HG03060 (cell line): Measurements from ENCODE around the gene EDA.
"Not testable (repeated sequence)": the region's sequence is repeated elsewhere in the genome, so short reads cannot be mapped to it uniquely, and the experiment has no call there.

Experiments
- ATAC-seq: cut with Tn5 transposase; IDR thresholded peaks from one replicate; pipeline ENCODE4 v1.9.1; 2021; ENCODE audit warnings: low read depth, moderate number of reproducible peaks; ENCODE audit not compliant: unreplicated experiment

Gene EDA

DNA sequence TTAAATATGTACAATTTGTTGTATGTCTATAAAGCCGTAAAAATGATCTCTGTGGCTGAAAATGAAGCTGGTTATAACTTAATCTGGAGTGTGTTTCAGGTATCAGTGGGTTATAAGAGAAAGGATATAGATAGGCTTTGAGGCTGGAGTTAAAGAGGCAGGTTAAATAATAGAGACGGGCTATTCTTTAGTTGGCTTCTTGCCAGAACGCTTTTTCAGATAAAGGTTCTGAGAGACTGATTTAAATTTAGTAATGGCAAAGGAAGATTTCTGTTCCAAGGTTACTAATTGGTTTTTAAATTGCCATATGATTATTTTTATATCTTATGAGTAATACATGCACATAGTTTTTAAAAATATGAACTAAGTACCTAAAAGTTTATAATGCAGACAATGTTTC, 316.4 kb downstream of the EDA start:
- ATAC-seq = no peak

DNA sequence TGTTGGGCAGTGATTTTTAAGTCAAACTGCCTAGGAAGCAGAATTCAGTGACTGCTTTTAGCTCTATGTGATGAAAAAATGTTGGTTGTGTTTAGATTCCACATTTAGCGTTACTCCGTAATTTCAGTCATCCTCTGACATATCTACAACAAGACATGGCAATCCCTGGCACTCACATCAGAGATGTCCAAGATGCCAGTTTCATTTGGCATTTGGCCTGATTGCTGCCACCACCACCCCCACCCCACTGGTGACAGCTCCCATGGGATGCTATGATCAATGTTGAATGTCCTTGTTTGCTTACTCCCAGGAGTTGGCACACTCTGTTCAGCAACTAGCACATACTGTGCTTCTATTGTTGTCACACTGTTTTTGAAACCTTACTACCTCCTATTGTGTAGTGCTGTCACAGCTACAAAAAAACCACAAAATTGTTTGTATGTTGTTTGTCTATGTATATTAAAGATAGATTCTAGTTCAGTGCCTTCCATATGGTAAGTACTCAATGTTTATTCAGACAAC, 332.4 kb downstream of the EDA start:
- no peak for ATAC-seq

DNA sequence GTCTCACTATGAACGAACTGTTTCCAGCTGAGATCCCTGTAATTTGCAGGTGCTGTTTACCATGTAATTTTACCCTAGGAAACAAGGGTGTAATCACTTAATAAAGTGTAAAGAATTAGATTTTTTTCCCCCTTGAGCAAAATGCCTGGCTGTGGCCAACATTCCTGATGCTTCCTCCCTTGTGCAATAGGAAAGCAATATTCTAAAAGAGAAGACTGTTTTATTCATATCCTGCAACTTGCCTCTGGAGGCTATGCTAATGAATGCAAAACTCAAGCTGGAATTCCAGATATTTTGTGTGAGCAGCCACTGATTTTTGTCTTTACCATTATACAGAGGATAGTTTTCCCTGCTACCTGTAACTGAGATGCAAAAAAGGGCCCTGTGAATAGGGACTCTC, 335.8 kb downstream of the EDA start:
- ATAC-seq = no peak

DNA sequence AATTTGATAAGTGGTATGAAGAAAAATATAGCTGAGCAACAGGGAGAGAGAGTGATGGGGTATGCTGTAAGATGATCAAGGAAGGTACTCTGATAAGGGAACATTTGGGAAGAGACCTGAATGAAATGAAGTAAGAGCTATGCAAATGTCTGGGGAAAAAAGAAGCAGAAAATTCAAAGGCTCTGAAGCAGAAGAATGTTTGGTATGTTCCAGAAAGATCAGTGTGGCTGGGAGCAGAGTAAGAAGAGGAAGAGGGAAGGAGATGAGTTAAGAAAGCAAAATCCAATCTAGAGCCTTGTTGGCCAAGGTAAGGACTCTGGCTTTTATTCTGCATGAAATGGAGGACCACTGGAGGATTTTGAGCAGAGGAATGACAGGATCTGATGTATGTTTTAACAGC, 343.8 kb downstream of the EDA start:
- no peak for ATAC-seq

DNA sequence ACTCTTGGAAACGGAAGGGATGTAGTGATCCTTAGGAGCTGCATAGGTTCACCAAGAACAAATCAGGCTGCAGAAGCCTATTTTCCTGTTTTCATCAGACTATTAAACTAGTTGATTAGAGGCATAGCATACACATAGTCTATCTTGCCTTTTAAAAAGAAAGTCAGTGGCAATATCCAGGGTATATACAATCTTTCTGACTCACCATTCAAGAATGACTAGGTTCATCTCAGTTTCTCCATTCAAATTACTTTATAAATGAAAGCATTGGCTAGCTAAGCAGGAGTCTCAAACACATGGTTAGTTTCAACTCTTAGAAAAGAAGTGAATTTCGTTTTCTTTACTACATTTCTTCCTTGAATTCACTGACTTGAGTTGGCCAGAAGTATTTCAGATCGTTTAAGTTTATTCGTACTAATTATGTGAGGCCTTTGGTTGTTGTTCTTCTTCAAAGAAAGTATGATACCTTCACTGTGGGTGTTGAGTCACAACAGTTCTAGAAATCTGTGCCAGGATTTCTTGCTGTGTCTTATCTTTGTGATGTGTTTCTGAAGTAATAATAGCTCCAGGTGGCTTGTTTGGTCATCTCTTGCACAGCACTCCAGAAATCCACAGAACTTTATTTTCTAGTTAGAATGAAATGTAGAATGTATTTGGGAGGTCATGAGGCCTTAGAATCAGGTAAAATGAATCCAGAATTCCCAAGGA, 345.6 kb downstream of the EDA start:
- ATAC-seq = no peak

DNA sequence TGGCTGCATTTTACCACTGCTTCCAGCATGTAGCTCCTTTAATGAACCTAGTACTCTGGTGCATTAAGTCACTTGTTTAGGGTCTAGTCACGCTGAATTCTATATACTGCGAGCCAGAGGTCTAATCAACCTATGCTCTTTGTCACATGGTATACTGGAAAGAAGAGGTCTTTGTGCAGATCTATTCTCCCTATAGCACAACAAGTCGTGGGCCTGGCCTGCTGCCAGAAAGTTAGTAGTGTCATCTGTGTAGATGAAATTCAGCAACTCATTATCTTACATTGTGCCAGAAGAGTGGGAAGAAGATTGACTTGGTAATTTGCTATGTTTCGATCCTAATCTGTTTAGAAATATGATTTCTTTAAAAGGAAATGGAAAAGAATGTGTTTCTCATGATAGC, 353.0 kb downstream of the EDA start:
- no peak for ATAC-seq

DNA sequence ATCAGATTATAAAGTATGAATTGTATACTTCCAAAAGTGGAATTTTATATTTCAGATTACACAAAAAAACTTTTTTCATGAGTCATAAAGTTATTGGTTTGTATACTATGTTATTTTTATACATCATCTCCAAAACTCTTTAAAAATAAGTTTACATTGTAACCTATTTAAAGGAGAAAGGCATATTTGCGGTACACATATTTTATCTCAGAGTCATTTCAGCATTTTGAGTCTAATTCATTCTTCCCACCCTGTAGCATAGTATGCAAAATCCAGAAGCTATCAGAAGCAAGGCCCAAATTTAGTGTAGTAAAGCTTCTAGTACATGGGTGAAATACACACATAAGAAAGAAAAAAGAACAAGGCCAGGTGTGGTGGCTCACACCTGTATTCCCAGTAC, 353.5 kb downstream of the EDA start:
- no peak for ATAC-seq

DNA sequence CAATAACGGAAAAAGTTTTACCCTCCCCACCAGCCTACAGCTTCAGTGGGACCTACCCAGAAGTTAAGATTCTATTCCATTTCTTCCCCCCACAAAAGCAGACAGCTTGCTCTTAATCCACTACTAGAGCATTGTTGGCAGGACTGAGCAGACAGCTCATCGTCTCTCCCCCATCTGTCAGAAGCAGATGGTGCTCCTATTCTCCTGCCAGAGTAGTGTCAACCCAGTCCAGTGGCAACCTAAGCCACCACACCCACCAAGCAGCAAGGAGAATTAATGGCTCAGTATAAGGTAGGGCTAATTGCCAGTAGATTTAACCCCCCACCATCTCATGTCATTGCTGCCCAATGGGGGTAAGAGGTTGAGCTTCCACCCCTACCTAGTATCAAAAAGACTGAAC, 371.8 kb downstream of the EDA start:
- no peak for ATAC-seq

DNA sequence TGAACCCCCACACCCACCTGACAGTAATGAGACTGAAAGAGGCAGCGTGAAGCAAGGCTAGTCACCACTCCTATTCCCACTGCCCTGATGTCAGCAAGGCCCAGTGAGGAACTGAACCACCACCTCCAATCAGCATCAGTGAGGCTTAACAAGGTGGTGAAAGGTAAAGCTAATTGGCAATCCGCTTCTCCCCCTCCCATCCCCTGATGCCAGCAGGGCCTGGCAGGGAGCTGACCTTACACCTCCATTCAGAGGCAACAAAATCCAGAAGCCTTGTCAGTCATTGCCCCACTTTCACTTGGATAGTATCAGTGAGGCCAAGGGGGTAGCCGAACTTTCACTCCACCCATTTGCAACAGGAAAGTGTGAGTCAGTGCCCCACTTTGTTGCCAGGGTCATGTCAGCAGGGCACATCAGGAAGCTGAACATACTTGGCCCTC, 373.1 kb downstream of the EDA start:
- no peak for ATAC-seq

DNA sequence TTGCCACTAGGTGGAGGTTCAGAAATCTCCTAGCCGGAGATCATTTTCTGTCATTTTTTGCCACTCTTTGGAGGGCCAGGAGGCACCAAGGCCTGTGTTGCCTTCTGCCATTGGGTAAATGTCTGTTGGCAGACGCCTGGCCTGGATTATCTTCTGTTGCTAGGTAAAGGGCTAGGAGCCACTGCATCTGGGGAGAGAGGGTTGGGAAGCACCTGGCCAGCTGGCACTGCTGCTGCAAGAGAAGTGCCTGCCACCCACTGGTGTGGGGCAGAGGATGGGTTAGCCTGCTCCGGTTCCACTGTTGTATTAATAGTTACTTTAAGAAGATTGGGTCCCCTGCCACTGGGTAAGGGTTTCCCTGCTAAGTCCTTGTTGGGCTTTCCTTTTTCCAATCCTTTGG, 375.8 kb downstream of the EDA start:
- ATAC-seq = no peak

DNA sequence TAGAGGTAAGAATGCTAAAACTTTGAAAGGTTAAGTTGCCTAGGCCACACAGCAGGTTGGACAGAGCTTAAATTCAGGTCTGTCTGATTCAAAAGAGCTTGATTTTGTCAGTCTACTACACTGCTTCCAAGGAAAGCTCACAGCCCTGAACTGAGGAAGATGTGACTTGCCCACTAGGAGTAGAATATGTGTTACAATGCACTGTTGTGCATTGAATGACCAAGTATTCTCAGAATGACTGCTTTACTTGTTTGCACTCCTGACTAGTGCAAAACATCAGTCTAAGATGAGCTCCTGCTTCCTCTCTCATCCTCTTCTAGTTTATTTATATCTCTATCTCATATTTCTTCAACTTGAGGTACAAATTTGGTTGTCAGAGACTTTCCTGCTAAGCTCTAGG, 377.6 kb downstream of the EDA start:
- no peak for ATAC-seq

DNA sequence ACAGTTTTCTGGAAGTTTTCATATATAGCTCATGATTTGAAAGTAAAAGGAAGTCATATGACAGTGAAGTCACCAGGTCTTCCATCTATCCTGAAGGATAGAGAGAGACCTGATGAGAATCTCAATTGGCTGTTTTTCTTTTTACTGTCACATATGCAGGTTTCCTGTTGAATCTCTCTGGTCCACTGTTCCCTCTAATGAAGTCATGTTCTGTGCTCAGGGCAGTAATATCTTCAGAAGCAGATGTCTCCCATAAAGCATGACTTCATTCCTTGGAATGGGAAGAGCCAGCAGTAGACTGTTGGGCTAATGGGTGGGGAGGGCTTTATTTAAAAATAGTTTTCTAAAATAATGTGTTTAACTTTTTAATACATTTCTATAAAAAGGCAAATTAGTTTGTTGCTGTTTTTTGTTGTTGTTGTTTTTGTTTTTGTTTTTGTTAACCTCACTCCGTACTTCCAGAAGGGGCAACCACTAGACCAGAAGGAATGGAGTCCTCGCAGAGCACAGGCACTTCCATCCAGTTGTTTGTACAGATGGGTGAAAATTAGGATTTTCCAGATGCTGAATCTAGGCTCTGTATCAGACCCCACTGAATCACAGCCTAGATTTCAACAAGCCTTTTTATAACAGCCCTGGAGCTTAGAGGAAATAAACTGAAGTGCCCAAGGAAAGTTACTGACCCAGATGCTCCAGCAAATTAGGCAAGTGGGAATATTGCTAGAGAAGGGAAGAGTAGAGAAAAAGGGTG, 379.6 kb downstream of the EDA start:
- ATAC-seq = no peak

DNA sequence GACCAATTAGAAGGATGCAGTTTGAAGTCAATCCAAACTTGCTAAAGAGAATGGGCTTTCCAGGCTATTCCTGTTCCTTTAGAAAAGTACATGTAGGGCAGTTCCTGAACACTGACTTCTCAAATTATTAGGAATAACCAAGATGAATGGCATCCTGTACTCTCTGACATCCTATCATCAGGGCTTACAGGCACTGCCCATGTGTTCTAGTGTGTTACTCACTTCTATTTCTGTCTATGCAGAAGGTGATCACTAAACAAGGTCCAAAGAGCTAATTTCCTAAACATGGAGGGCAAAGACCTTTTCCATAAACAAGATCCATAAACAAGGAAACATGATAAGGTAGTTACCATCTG, 380.2 kb downstream of the EDA start:
- ATAC-seq = no peak

DNA sequence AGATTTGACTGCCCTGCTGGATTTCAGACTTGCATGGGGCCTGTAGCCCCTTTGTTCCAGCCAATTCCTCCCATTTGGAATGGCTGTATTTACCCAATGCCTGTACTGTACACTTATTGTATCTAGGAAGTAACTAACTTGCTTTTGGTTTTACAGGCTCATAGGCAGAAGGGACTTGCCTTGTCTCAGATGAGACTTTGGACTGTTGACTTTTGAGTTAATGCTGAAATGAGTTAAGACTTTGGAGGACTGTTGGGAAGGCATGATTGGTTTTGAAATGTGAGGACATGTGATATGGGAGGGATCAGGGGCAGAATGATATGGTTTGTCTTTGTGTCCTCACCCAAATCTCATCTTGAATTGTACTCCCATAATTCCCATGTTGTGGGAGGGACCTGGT, 382.4 kb downstream of the EDA start:
- ATAC-seq = not testable (repeated sequence)

DNA sequence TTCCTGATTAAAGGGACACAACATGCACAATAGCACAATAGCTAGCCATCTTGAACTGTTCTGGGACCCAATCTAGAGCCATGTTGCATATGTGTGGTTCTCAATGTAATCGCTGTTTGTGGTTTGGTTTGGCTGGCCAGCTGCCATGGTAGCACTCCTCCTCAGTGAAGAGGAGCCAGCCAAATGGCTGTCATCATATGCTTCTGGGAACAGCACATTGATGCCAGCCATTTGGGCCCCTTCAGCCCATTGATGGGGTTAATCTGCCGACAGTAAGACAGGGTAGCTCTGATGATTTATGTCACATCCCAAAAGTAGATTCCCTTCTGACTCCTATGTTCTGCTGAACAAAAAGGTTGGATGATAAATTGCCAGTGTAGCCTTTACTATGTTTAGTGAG, 385.4 kb downstream of the EDA start:
- no peak for ATAC-seq

DNA sequence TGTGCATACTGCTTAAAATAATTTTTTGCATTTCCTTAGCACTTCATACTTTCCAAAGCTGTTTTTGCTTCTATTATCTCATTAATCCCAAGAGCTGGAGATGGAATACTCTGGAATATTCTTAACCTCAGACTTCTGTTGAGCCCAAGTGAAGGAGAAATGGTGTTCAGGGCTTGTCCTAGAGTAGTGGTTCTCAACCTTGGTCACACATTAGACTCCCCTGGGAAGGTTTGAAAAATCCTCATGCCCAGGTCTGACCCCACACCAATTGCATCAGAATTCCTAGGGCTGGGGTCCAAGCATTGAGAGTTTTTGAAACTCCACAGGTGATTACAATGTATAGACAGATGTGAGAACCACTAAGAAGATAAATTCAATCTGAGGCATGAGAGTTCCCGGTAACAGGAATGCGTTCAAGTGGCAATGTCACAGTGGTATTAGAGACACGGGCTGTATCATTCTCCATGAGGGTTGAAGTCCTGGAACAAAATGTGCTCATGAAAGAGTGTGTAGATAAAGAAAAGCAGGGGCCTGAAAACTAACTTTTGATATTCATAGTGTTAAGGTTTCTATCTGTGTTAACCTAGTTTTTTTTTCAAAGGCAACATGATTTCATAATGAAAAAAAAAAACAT, 385.9 kb downstream of the EDA start:
- no peak for ATAC-seq

DNA sequence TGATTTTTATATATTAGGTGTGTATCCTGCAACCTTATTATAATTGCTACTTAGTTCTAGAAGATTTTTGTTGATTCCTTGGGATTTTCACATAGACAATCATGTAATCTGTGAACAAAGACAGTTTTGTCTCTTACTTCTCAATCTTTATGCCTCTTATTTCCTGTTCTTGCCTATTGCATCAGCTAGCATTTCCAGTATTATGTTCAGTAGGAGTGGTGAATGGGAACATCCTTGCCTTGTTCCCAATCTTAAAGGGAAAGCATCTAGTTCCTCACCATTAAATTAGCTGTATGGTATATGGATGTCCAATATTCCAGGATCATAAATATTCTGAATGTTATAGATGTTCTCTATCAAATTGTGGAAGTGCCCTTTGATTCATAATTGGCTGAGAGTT, 392.0 kb downstream of the EDA start:
- no peak for ATAC-seq

DNA sequence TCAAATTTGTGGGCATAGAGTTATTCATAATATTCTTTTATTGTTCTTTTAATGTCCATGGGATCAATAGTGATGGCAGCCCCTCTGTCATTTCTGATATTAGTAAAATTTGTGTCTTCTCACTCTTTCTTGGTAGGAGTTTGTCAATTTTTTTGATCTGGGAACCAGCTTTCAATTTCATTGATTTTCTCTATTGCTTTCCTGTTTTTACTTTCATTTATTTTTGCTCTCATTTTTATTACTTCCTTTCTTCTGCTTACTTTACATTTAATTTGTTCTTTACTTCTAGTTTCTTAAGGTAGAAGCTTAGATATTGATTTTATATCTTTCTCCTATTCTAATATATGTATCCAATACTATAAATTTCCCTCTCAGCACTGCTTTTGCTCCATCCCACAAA, 393.1 kb downstream of the EDA start:
- ATAC-seq = no peak

DNA sequence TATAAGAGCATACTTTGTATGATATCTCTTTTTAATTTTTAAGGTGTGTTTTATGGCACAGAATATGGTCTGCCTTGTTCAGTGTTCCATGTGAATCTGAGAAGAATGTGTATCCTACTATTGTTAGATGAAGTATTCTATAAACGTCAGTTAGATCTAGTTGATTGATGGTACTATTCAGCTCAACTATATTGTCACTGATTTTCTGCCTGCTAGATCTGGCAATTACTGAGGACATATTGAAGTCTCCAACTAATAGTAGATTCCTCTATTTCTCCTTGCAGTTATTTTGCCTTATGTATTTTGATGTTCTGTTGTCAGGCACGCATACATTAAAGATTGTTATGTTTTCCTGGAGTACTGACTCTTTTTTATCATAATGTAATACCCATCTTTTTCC, 394.1 kb downstream of the EDA start:
- no peak for ATAC-seq

DNA sequence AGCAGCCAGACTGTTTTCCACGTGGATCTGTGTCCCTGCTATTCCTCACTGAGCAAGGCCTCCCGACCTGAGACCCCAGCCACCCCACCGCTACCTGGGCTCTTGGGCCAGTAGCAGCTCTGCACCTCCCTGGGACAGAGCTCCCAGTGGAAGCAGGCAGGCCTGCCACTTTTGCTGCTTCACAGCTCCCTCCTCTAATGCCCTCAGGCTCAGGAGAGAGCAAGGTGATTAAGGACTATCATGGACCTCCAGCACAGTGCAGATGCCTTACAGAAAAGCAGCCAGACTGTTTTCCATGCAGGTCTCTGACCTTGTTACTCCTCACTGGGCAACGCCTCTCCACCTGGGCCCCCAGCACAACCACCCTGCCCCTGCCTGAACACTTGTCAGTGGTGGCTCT, 396.8 kb downstream of the EDA start:
- no peak for ATAC-seq

DNA sequence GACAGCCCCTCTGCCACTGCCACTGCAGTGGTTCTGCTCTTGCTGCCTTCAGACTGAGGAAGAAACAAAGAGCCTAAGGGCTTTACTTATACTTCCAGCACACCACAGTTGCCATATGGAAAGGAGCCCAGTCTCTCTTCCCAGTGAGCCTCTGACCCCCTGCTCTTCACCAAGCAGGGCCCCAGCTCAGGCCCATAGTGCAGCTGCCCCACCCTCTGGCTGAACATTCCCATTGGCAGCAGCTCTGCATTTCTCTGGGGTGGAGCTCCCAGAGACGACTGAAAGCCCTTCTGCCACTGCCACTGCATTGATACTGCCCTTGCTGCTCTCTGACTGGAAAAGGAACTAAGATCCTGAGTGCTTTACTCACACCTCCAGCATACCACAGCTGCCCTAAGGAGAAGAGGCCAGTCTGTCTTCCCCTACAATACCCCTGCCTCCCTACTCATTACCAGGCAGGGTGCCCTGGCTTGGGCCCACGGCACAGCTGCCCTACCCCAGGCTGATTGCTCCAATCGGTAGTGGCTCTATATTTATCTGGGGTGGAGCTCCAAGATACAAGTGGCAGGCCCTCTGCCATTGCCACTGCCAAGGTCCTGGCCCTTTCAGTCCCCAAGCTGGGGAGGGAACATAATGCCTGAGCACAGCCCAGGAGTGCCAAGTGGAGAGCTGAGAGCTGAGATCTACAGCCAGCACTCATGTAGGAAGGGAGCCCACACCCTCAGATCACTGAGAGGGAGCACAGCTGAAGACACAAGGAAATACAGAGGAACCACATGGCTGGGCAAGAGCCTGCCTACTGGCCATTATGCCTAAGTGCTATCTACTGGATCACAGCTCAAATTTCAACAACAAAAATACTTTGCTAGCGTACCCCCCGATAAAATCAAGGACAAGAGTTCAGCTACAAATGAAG, 397.8 kb downstream of the EDA start:
- no peak for ATAC-seq
